Calu3 (cell line): ENCODE data around the gene TRIM9. TPM values are rescaled to one million over a fixed set of nuclear protein-coding genes. Genes with fewer than 3 reads are reported as not detected.

Experiments
- BruUV-seq: library from RNA; stranded (reverse); fragments of 400-500 nt; replicated peaks from 2 replicates; lab custom pipeline; 2021; lab: Mats Ljungman, UMichigan
- CTCF ChIA-PET: fragments of 300-600 bp; sonication (Branson Sonifier 250); formaldehyde crosslinking; loops from one replicate; lab custom pipeline; 2022; ENCODE audit warnings: antibody characterized with exemption; lab: Charles Lee
- DNase-seq: peaks from one replicate; pipeline ENCODE4 v3.0.0; 2022
- H3K27ac Mint-ChIP-seq: one replicate; pipeline ENCODE4 v1.8.0; 2022; ENCODE audit warnings: mixed read lengths; ENCODE audit not compliant: unreplicated experiment
- H3K27me3 Mint-ChIP-seq: one replicate; pipeline ENCODE4 v1.8.0; 2022; ENCODE audit warnings: mixed read lengths; ENCODE audit not compliant: unreplicated experiment
- H3K36me3 Mint-ChIP-seq: one replicate; pipeline ENCODE4 v1.8.0; 2022; ENCODE audit warnings: mild to moderate bottlenecking, moderate library complexity, mixed read lengths; ENCODE audit not compliant: insufficient read depth, unreplicated experiment
- H3K4me1 Mint-ChIP-seq: one replicate; pipeline ENCODE4 v1.8.0; 2022; ENCODE audit warnings: mild to moderate bottlenecking, low read depth, mixed read lengths; ENCODE audit not compliant: unreplicated experiment
- H3K4me3 Mint-ChIP-seq: one replicate; pipeline ENCODE4 v1.8.0; 2022; ENCODE audit warnings: mild to moderate bottlenecking, low read depth, moderate library complexity, mixed read lengths; ENCODE audit not compliant: unreplicated experiment
- H3K9me3 Mint-ChIP-seq: one replicate; pipeline ENCODE4 v1.8.0; 2022; ENCODE audit warnings: low read depth, mixed read lengths; ENCODE audit not compliant: unreplicated experiment
- CTCF ChIP-seq: fragments of 200-600 bp; IDR thresholded peaks from one replicate; pipeline ENCODE4 v1.8.0; 2022; ENCODE audit warnings: antibody characterized with exemption; ENCODE audit not compliant: unreplicated experiment
- intact Hi-C: fragments of 100-400 bp; cut with micrococcal nuclease; formaldehyde crosslinking; loops from one replicate; pipeline ENCODE4 v1.10.0; 2022; ENCODE audit not compliant: unreplicated experiment
- total RNA-seq: library from RNA; stranded (reverse); gene quantifications from 2 replicates; pipeline ENCODE4 v1.2.3, GENCODE V29; 2022

The TRIM9 gene
- total RNA-seq, 1 experiment from 2014 or later, result 1.6 TPM

GRCh38 chr14:51121096-51121495, 26.2 kb upstream of the TRIM9 start:
- Mint-ChIP-seq H3K36me3 (no peaks in the 10 kb centered on the region), H3K4me3 (no peak overlapping the region), H3K27ac (no peak overlapping the region), H3K9me3 (no peaks in the 10 kb centered on the region), H3K27me3 (peaks cover 14% of the 10 kb centered on the region), H3K4me1 (no peaks in the 10 kb centered on the region)
- no peak for TF ChIP-seq CTCF
- CTCF ChIA-PET, result interaction anchor here (0.6 kb wide), 1 partner anchor 1621 kb away, joined by 3 read pairs; no protein-coding TSS in a partner anchor
- DNase-seq, result no peak
- intact Hi-C loops, result no loop called here
- BruUV-seq, result no TSS peak

GRCh38 chr14:51119411-51120051, 24.6 kb upstream of the TRIM9 start:
- Mint-ChIP-seq H3K27me3 (peaks cover 14% of the 10 kb centered on the region), H3K4me3 (no peak overlapping the region), H3K4me1 (no peaks in the 10 kb centered on the region), H3K27ac (no peak overlapping the region), H3K36me3 (no peaks in the 10 kb centered on the region), H3K9me3 (no peaks in the 10 kb centered on the region)
- intact Hi-C loops, result no loop called here
- CTCF ChIA-PET, result no interaction called here
- DNase-seq, result no peak
- TF ChIP-seq CTCF, result no peak
- BruUV-seq, result no TSS peak

- no peaks in the 10 kb centered on the region for H3K9me3 Mint-ChIP-seq
- intact Hi-C loops, result no loop called here
- no peak overlapping the region for H3K4me3 Mint-ChIP-seq
- CTCF ChIA-PET, result interaction anchor here (0.7 kb wide), 1 partner anchor 261 kb away, joined by 4 read pairs; no protein-coding TSS in a partner anchor
- no peaks in the 10 kb centered on the region for H3K4me1 Mint-ChIP-seq
- no peak overlapping the region for H3K27ac Mint-ChIP-seq
- no peak for DNase-seq
- TF ChIP-seq CTCF, result no peak
- no peaks in the 10 kb centered on the region for H3K36me3 Mint-ChIP-seq
- H3K27me3 Mint-ChIP-seq, result peaks cover 14% of the 10 kb centered on the region
- BruUV-seq, result no TSS peak
Measured at GRCh38 chr14:51118993-51119392, 24.1 kb upstream of the TRIM9 start.

DNA sequence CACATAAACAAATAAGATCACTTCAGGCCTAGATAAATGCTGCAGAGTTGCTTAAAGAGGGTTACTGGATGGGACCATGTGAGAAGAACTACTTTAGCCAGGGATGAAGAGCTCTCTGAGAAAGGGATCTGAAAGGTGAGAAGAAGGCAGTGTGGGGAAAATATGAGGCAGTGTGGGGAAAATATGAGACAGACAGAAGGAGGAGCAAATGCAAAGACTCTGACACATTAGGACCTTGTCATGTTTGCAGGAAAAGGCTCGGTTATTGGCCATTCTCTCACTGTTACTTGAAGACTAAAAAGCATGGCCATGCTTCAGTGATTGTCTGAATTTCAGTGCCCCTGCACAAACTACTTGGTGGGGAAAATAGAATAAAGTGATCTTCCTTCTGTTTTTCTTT, 22.7 kb upstream of the TRIM9 start:
- Mint-ChIP-seq H3K4me1 (no peaks in the 10 kb centered on the region), H3K27ac (no peak overlapping the region), H3K36me3 (no peaks in the 10 kb centered on the region), H3K27me3 (peaks cover 14% of the 10 kb centered on the region), H3K9me3 (no peaks in the 10 kb centered on the region), H3K4me3 (no peak overlapping the region)
- BruUV-seq, result no TSS peak
- CTCF ChIA-PET, result interaction anchor here (0.6 kb wide), 1 partner anchor 11 kb away, joined by 3 read pairs; no protein-coding TSS in a partner anchor
- TF ChIP-seq CTCF, result no peak
- intact Hi-C loops, result no loop called here
- DNase-seq, result no peak
